ENCODE data around the gene CCL3.

- TF ChIP-seq, protein P1, sequence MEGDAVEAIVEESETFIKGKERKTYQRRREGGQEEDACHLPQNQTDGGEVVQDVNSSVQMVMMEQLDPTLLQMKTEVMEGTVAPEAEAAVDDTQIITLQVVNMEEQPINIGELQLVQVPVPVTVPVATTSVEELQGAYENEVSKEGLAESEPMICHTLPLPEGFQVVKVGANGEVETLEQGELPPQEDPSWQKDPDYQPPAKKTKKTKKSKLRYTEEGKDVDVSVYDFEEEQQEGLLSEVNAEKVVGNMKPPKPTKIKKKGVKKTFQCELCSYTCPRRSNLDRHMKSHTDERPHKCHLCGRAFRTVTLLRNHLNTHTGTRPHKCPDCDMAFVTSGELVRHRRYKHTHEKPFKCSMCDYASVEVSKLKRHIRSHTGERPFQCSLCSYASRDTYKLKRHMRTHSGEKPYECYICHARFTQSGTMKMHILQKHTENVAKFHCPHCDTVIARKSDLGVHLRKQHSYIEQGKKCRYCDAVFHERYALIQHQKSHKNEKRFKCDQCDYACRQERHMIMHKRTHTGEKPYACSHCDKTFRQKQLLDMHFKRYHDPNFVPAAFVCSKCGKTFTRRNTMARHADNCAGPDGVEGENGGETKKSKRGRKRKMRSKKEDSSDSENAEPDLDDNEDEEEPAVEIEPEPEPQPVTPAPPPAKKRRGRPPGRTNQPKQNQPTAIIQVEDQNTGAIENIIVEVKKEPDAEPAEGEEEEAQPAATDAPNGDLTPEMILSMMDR (IDR thresholded peaks at IDR 0.05) = no peak
- no peak for TF ChIP-seq POLR2A (IDR thresholded peaks at IDR 0.05)
Observed at GRCh38 chr17:36055171-36055570, 34.8 kb downstream of the CCL3 start.

All from thyroid gland (tissue), 4 donors.